NCI-H2081 (cell line): ENCODE results near the gene EFS.

Experiments used
- DNase-seq, 2 experiments: peaks; one replicate each; lab custom pipeline; 2025; lab: John Stamatoyannopoulos, UW

Gene EFS

GRCh38 chr14:23379366-23380196, 14.6 kb upstream of the EFS start:
- peak; percentile 41 to 55 for DNase-seq

- DNase-seq = no peak
Measured at GRCh38 chr14:23378612-23379220, 13.7 kb upstream of the EFS start.

- DNase-seq = no peak
Measured at GRCh38 chr14:23377573-23378563, 12.9 kb upstream of the EFS start.

- no peak for DNase-seq
Measured at GRCh38 chr14:23377198-23377550, 12.2 kb upstream of the EFS start.

GRCh38 chr14:23376482-23377197, 11.7 kb upstream of the EFS start, which contains the start of gene CMTM5:
Gene CMTM5, plus strand, starts transcription at chr14:23377046. Its CDS starts 206 bp downstream, at chr14:23377252.
- DNase-seq = no peak

- no peak for DNase-seq
Measured at GRCh38 chr14:23375527-23376251, 10.7 kb upstream of the EFS start.

GRCh38 chr14:23373041-23373440, 8.1 kb upstream of the EFS start:
- DNase-seq = no peak

- no peak for DNase-seq
Measured at GRCh38 chr14:23372509-23372908, 7.5 kb upstream of the EFS start, which contains the start of gene IL25. Gene IL25, plus strand, starts transcription at chr14:23372809.

GRCh38 chr14:23371865-23372264, 6.9 kb upstream of the EFS start:
- no peak for DNase-seq

- no peak for DNase-seq
Measured at GRCh38 chr14:23370221-23370620, 5.2 kb upstream of the EFS start.

GRCh38 chr14:23366426-23366921, 1.5 kb upstream of the EFS start:
- DNase-seq = no peak

- DNase-seq = no peak
Measured at GRCh38 chr14:23365732-23366425, 907 bp upstream of the EFS start.

- no peak for DNase-seq
Measured at GRCh38 chr14:23364164-23365035, 572 bp downstream of the EFS start.

- DNase-seq = no peak
Measured at GRCh38 chr14:23362200-23362599, 2.8 kb downstream of the EFS start.

GRCh38 chr14:23361763-23362162, 3.2 kb downstream of the EFS start:
- DNase-seq = no peak

- no peak for DNase-seq
Measured at GRCh38 chr14:23361320-23361719, 3.7 kb downstream of the EFS start.

- DNase-seq = no peak
Measured at GRCh38 chr14:23360496-23360895, 4.5 kb downstream of the EFS start.

GRCh38 chr14:23359722-23360447, 5.1 kb downstream of the EFS start:
- DNase-seq = no peak
